Loucy (cell line): Measurements from ENCODE around the gene TICAM1.

ENCODE experiments used
- H2AFZ ChIP-seq: fragments of 200-600 bp; sonication (generic); 2 replicates; pipeline ENCODE4 v1.6.0; 2016; ENCODE audit warnings: antibody characterized with exemption, mild to moderate bottlenecking, low read length, moderate library complexity
- H3F3A ChIP-seq: fragments of 200-600 bp; 2 replicates; pipeline ENCODE4 v1.6.0; 2016; ENCODE audit warnings: antibody characterized with exemption, low read depth, mild to moderate bottlenecking
- H3K27me3 ChIP-seq: fragments of 200-600 bp; sonication (generic); 2 replicates; pipeline ENCODE4 v1.6.1; 2014; ENCODE audit warnings: low read length, mild to moderate bottlenecking; ENCODE audit not compliant: insufficient read depth, poor library complexity, severe bottlenecking
- H3K36me3 ChIP-seq: fragments of 200-600 bp; sonication (generic); 2 replicates; pipeline ENCODE4 v1.6.1; 2016; ENCODE audit warnings: low read length; ENCODE audit not compliant: insufficient read depth
- H3K4me1 ChIP-seq: fragments of 200-600 bp; sonication (generic); 2 replicates; pipeline ENCODE4 v1.5.1; 2014; ENCODE audit warnings: low read length, mild to moderate bottlenecking; ENCODE audit not compliant: insufficient read depth, poor library complexity, severe bottlenecking
- H3K4me2 ChIP-seq: fragments of 200-600 bp; sonication (generic); 2 replicates; pipeline ENCODE4 v1.6.0; 2014; ENCODE audit warnings: antibody characterized with exemption, low read length, low read depth, mild to moderate bottlenecking; ENCODE audit not compliant: poor library complexity, severe bottlenecking
- H3K4me3 ChIP-seq: fragments of 200-600 bp; sonication (generic); 2 replicates; pipeline ENCODE4 v1.5.1; 2014; ENCODE audit warnings: low read length, mild to moderate bottlenecking, mixed read lengths; ENCODE audit not compliant: poor library complexity, severe bottlenecking
- H3K79me2 ChIP-seq: fragments of 200-600 bp; sonication (generic); 2 replicates; pipeline ENCODE4 v1.6.1; 2014; ENCODE audit warnings: low read length; ENCODE audit not compliant: insufficient read depth
- H3K9ac ChIP-seq: fragments of 200-600 bp; sonication (generic); 2 replicates; pipeline ENCODE4 v1.6.0; 2014; ENCODE audit warnings: mild to moderate bottlenecking, low read depth, low read length, moderate library complexity; ENCODE audit not compliant: poor library complexity, severe bottlenecking
- H3K9me2 ChIP-seq: fragments of 200-600 bp; sonication (generic); replicated peaks from 2 replicates; pipeline ENCODE4 v1.6.1; 2016; ENCODE audit warnings: low read depth, low read length, mixed read lengths
- H3K9me3 ChIP-seq: fragments of 200-600 bp; sonication (generic); 2 replicates; pipeline ENCODE4 v1.6.1; 2014; ENCODE audit warnings: mild to moderate bottlenecking, antibody characterized with exemption, low read length, low read depth; ENCODE audit not compliant: insufficient read depth
- H4K20me1 ChIP-seq: fragments of 200-600 bp; sonication (generic); 2 replicates; pipeline ENCODE4 v1.6.0; 2014; ENCODE audit warnings: antibody characterized with exemption, low read length, mild to moderate bottlenecking; ENCODE audit not compliant: insufficient read depth, poor library complexity, severe bottlenecking
- EZH2phosphoT487 ChIP-seq: fragments of 200-600 bp; IDR thresholded peaks from 2 replicates; pipeline ENCODE4 v1.6.1; 2018; ENCODE audit warnings: antibody characterized with exemption, mild to moderate bottlenecking, moderate library complexity, borderline replicate concordance
- TF ChIP-seq, protein P1 (sequence below): fragments of 200-600 bp; sonication (generic); conservative IDR thresholded peaks from 2 replicates; pipeline ENCODE4 v1.5.1; 2014; ENCODE audit warnings: mild to moderate bottlenecking, antibody characterized with exemption, low read length

The TICAM1 gene

DNA sequence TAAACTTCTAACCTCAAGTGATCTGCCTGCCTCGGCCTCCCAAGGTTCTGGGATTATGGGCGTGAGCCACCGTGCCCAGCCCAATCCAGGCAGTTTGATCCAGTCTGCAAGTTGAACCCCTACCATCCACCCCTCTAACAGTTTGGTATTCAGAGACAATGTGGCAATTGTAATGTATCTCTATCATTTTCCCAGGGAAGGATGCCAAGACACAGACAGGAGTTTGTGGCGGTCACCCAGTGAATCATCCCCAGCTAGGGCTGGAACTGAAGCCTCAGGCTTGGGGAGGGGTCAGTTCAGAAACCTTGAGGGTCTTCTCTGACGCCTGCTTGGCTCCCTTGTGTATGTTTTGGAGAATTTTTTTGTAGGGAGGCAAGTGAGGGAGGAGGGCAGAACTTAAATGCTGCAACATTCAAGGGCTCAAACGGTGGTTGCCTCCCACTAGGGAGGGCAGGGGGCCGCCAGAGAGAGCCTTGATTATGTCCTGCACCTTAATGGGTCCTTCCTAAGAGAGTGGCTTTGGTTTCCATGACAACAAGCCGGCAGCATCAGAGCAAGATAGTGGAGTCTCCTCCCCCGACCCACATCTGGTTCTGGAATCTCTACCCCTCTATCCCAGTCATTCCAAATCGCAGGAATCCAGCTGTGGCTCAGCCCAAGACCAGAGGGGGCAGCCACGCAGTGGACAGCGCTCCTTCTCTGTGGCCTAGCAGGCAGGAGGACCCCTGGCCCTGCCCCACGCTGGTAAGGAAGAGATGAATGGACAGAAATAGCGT lies 54.9 kb downstream of the TICAM1 start:
- Histone ChIP-seq H3K4me1 (no peaks in the 10 kb centered on the region), H3K9ac (no peak overlapping the region), H3K9me2 (no peaks in the 10 kb centered on the region), H3K4me3 (no peak overlapping the region), H4K20me1 (no peaks in the 10 kb centered on the region), H3K27me3 (no peaks in the 10 kb centered on the region), H3F3A (no peaks in the 10 kb centered on the region), H3K36me3 (no peaks in the 10 kb centered on the region), H3K9me3 (no peaks in the 10 kb centered on the region), H2AFZ (no peak overlapping the region), H3K79me2 (no peaks in the 10 kb centered on the region), H3K4me2 (no peak overlapping the region)
- TF ChIP-seq EZH2phosphoT487 = no peak
- TF ChIP-seq, protein P1, sequence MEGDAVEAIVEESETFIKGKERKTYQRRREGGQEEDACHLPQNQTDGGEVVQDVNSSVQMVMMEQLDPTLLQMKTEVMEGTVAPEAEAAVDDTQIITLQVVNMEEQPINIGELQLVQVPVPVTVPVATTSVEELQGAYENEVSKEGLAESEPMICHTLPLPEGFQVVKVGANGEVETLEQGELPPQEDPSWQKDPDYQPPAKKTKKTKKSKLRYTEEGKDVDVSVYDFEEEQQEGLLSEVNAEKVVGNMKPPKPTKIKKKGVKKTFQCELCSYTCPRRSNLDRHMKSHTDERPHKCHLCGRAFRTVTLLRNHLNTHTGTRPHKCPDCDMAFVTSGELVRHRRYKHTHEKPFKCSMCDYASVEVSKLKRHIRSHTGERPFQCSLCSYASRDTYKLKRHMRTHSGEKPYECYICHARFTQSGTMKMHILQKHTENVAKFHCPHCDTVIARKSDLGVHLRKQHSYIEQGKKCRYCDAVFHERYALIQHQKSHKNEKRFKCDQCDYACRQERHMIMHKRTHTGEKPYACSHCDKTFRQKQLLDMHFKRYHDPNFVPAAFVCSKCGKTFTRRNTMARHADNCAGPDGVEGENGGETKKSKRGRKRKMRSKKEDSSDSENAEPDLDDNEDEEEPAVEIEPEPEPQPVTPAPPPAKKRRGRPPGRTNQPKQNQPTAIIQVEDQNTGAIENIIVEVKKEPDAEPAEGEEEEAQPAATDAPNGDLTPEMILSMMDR = no peak

DNA sequence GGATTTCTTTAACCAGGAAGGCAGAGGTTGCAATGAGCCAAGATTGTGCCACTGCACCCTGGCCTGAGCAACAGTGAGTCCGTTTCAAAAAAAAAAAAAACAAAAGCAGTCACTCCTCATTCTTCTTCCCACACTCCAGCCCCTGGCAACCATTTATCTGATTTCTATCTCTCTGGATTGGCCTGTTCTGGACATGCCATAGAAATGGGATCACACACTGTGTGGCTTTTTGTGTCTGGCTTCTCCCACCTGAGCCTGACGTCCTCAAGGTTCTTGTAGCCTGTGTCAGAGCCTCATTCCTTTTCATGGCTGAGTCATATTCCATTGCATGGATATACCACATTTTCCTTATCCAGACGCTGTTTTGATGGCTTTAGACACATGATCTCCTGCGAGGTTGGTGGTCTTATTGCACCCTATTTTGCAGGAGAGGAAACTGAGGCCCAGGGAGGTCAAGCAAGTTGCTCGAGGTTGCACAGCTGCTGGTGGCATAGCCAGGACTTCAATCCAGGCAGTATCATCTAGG lies 55.8 kb downstream of the TICAM1 start:
- no peaks in the 10 kb centered on the region for H3K4me1 ChIP-seq
- H3F3A ChIP-seq = no peaks in the 10 kb centered on the region
- no peak for TF ChIP-seq EZH2phosphoT487
- TF ChIP-seq, protein P1 = no peak
- H3K9ac ChIP-seq = no peak overlapping the region
- H3K79me2 ChIP-seq = no peaks in the 10 kb centered on the region
- no peaks in the 10 kb centered on the region for H3K36me3 ChIP-seq
- no peak overlapping the region for H2AFZ ChIP-seq
- no peaks in the 10 kb centered on the region for H3K9me2 ChIP-seq
- no peaks in the 10 kb centered on the region for H3K27me3 ChIP-seq
- no peak overlapping the region for H3K4me2 ChIP-seq
- no peaks in the 10 kb centered on the region for H4K20me1 ChIP-seq
- no peak overlapping the region for H3K4me3 ChIP-seq
- no peaks in the 10 kb centered on the region for H3K9me3 ChIP-seq

DNA sequence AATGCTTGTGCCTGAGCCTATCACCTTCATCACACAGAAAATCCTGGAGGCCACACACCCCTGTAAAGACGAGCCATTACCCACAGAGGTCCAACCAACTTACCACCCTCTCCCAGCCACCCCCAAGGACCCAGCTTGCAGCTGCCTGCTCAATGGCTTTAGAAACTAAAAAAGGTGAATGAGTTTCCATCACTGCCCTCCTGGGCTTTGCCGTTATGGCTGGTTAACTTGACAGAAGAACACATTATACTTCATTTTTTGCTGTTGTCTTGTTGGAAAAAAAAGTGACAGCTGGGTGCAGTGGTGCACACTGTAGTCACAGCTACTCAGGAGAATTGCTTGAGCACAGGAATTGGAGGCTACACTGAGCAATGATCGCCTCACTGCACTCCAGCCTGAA lies 57.4 kb downstream of the TICAM1 start:
- Histone ChIP-seq H3K4me1 (no peaks in the 10 kb centered on the region), H3K79me2 (no peaks in the 10 kb centered on the region), H3K4me2 (no peak overlapping the region), H3K4me3 (no peak overlapping the region), H3K27me3 (no peaks in the 10 kb centered on the region), H3K9ac (no peak overlapping the region), H3K9me2 (no peaks in the 10 kb centered on the region), H2AFZ (no peak overlapping the region), H4K20me1 (no peaks in the 10 kb centered on the region), H3K36me3 (no peaks in the 10 kb centered on the region), H3K9me3 (no peaks in the 10 kb centered on the region), H3F3A (no peaks in the 10 kb centered on the region)
- no peak for TF ChIP-seq EZH2phosphoT487
- TF ChIP-seq, protein P1 = no peak
